RKO (cell line): ENCODE results near the gene TWIST2.

Source experiments
- DNase-seq: peaks from one replicate; pipeline ENCODE4 v3.0.0-alpha.2; 2016; ENCODE audit warnings: low spot score

TWIST2 gene

GRCh38 chr2:238872628-238873380 is 24.9 kb downstream of the TWIST2 start:
- no peak for DNase-seq

GRCh38 chr2:238873381-238873801 is 25.5 kb downstream of the TWIST2 start:
- DNase-seq, result no peak

GRCh38 chr2:238873841-238874240 is 26.0 kb downstream of the TWIST2 start:
- DNase-seq, result no peak

GRCh38 chr2:238874330-238875050 is 26.6 kb downstream of the TWIST2 start:
- DNase-seq, result no peak

GRCh38 chr2:238875101-238875470 is 27.2 kb downstream of the TWIST2 start:
- DNase-seq, result no peak

- no peak for DNase-seq
Measured at GRCh38 chr2:238875471-238876231, 27.8 kb downstream of the TWIST2 start.

GRCh38 chr2:238876232-238876630 is 28.3 kb downstream of the TWIST2 start:
- DNase-seq, result no peak

GRCh38 chr2:238878051-238878735 is 30.3 kb downstream of the TWIST2 start:
- DNase-seq, result no peak

GRCh38 chr2:238879043-238879442 is 31.2 kb downstream of the TWIST2 start:
- DNase-seq, result no peak

GRCh38 chr2:238879621-238880377 is 31.9 kb downstream of the TWIST2 start:
- DNase-seq, result no peak

GRCh38 chr2:238881353-238882081 is 33.6 kb downstream of the TWIST2 start:
- no peak for DNase-seq

- no peak for DNase-seq
Measured at GRCh38 chr2:238882082-238882755, 34.3 kb downstream of the TWIST2 start.

- no peak for DNase-seq
Measured at GRCh38 chr2:238883421-238883901, 35.6 kb downstream of the TWIST2 start.

GRCh38 chr2:238884122-238884811 is 36.4 kb downstream of the TWIST2 start:
- no peak for DNase-seq

- no peak for DNase-seq
Measured at GRCh38 chr2:238884812-238885408, 37.0 kb downstream of the TWIST2 start.

- no peak for DNase-seq
Measured at GRCh38 chr2:238886453-238887094, 38.7 kb downstream of the TWIST2 start.

GRCh38 chr2:238887616-238888015 is 39.7 kb downstream of the TWIST2 start:
- no peak for DNase-seq

- no peak for DNase-seq
Measured at GRCh38 chr2:238888781-238889180, 40.9 kb downstream of the TWIST2 start.
